ENCODE results near the gene ESF1.

The ESF1 gene

DNA sequence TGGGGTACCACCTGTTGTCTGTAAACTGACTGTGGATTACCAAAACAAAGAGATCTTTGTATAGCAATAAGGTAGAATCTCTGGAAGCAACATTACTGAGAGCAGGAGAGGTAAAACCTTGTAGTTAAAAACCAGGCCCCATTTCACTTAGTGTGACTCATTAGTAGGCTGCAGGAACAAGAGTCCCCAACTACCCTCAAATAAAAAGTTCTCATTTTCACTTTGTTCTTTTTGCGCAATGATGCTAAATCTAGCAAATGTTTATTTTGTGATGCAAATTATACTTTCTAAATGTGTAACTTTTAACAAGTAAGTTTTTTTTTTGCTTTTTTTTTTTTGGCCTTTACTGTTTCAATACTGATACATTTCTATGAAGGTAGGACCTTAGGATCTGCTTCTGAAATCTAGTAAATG lies 67.1 kb downstream of the ESF1 start:
- WGBS, 2 experiments = no CpG with 5 or more reads among the region's 1 CpG
- Histone ChIP-seq H3K36me3 (ENCODE audit: control insufficient read depth, insufficient read depth, low read length) (peaks cover 12% of the 10 kb centered on the region), H3K27me3 (ENCODE audit: control insufficient read depth, insufficient read depth, low read length, poor library complexity, severe bottlenecking) (no peaks in the 10 kb centered on the region), H3K4me1 (ENCODE audit: control insufficient read depth, insufficient read depth, low read length) (no peaks in the 10 kb centered on the region), H3K9me3 (ENCODE audit: control insufficient read depth, low read length) (no peaks in the 10 kb centered on the region), H3K27ac (ENCODE audit: insufficient read depth, low read depth, low read length, poor library complexity, severe bottlenecking) (no peak overlapping the region), H3K4me3 (ENCODE audit: insufficient read depth, low read depth, low read length) (no peak overlapping the region)

DNA sequence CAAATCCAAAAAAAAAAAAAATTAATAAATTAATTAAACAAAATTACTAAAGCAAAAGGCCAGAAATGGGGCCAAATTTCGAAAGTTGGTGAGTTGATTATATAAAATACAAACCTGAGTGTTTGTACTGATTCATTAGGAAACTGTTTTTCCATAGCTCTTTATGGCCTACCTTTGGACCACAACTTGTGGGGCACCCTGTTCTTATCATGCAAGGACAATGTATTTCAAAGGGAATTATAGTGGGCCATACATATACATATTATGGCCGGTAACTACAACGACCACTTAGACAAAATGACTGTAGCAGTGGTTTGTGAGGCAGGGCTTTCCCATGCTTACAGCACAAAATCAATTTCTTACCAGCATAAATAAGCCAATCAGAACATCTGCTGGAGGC lies 69.5 kb downstream of the ESF1 start:
- Histone ChIP-seq H3K27me3 (ENCODE audit: control insufficient read depth, insufficient read depth, low read length, poor library complexity, severe bottlenecking) (no peaks in the 10 kb centered on the region), H3K4me1 (ENCODE audit: control insufficient read depth, insufficient read depth, low read length) (no peaks in the 10 kb centered on the region), H3K36me3 (ENCODE audit: control insufficient read depth, insufficient read depth, low read length) (peaks cover 12% of the 10 kb centered on the region), H3K4me3 (ENCODE audit: insufficient read depth, low read depth, low read length) (no peak overlapping the region), H3K27ac (ENCODE audit: insufficient read depth, low read depth, low read length, poor library complexity, severe bottlenecking) (no peak overlapping the region), H3K9me3 (ENCODE audit: control insufficient read depth, low read length) (no peaks in the 10 kb centered on the region)
- WGBS, 2 experiments = 90 to 96% methylated on average over 3 of the region's 3 CpGs

GRCh38 chr20:13708234-13708633 lies 76.5 kb downstream of the ESF1 start:
- WGBS, 2 experiments = 80% methylated on average over 1 of the region's 1 CpG; no CpG with 5 or more reads in 1 of the 2 experiments
- H3K27me3 ChIP-seq (ENCODE audit: control insufficient read depth, insufficient read depth, low read length, poor library complexity, severe bottlenecking) = no peaks in the 10 kb centered on the region
- no peak overlapping the region for H3K4me3 ChIP-seq (ENCODE audit: insufficient read depth, low read depth, low read length)
- no peaks in the 10 kb centered on the region for H3K4me1 ChIP-seq (ENCODE audit: control insufficient read depth, insufficient read depth, low read length)
- H3K36me3 ChIP-seq (ENCODE audit: control insufficient read depth, insufficient read depth, low read length) = no peaks in the 10 kb centered on the region
- no peak overlapping the region for H3K27ac ChIP-seq (ENCODE audit: insufficient read depth, low read depth, low read length, poor library complexity, severe bottlenecking)
- H3K9me3 ChIP-seq (ENCODE audit: control insufficient read depth, low read length) = no peaks in the 10 kb centered on the region

DNA sequence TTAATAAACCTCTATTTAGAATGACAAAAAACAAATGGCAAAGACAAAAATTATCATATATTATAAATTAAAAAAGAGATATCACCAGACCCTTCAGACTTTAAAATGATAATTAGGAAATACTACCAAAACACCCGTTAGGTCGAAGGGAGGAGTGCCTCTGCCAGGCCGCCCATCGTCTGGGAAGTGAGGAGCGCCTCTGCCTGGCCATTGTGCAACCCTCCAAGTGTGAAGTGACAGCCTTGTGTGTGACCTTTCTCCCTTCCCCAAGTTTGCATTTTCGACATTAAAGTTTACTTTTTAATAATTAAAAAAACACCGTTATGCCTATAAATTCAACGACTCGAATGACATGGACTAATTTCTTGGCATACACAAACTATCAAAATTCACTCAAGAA lies 81.5 kb downstream of the ESF1 start:
- WGBS, 2 experiments = 83 to 87% methylated on average over 9 of the region's 9 CpGs
- no peak overlapping the region for H3K27ac ChIP-seq (ENCODE audit: insufficient read depth, low read depth, low read length, poor library complexity, severe bottlenecking)
- no peaks in the 10 kb centered on the region for H3K36me3 ChIP-seq (ENCODE audit: control insufficient read depth, insufficient read depth, low read length)
- no peaks in the 10 kb centered on the region for H3K4me1 ChIP-seq (ENCODE audit: control insufficient read depth, insufficient read depth, low read length)
- H3K27me3 ChIP-seq (ENCODE audit: control insufficient read depth, insufficient read depth, low read length, poor library complexity, severe bottlenecking) = no peaks in the 10 kb centered on the region
- H3K9me3 ChIP-seq (ENCODE audit: control insufficient read depth, low read length) = no peaks in the 10 kb centered on the region
- H3K4me3 ChIP-seq (ENCODE audit: insufficient read depth, low read depth, low read length) = no peak overlapping the region

DNA sequence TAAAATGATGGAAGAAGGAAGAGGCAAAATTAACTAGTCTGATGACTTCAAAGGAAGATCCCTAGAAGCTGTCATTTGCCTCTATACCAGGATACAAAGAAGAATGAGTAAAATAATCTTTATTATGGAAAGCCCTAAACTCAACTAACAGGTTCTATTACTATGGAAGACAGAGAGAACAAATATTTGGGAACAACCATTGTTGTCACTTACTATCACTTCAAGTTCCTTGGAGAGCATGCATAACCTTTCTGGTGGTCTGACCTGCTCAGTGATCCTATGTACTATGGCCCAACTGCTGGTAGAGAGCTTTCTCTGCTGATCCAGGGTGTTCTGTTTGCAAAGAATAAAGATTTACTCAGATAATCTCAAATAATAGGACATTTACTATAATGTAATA lies 83.2 kb downstream of the ESF1 start:
- H3K4me1 ChIP-seq (ENCODE audit: control insufficient read depth, insufficient read depth, low read length) = no peaks in the 10 kb centered on the region
- no peak overlapping the region for H3K4me3 ChIP-seq (ENCODE audit: insufficient read depth, low read depth, low read length)
- H3K36me3 ChIP-seq (ENCODE audit: control insufficient read depth, insufficient read depth, low read length) = no peaks in the 10 kb centered on the region
- no peak overlapping the region for H3K27ac ChIP-seq (ENCODE audit: insufficient read depth, low read depth, low read length, poor library complexity, severe bottlenecking)
- no peaks in the 10 kb centered on the region for H3K9me3 ChIP-seq (ENCODE audit: control insufficient read depth, low read length)
- no peaks in the 10 kb centered on the region for H3K27me3 ChIP-seq (ENCODE audit: control insufficient read depth, insufficient read depth, low read length, poor library complexity, severe bottlenecking)

- Histone ChIP-seq H3K36me3 (ENCODE audit: control insufficient read depth, insufficient read depth, low read length) (no peaks in the 10 kb centered on the region), H3K4me3 (ENCODE audit: insufficient read depth, low read depth, low read length) (no peak overlapping the region), H3K27me3 (ENCODE audit: control insufficient read depth, insufficient read depth, low read length, poor library complexity, severe bottlenecking) (no peaks in the 10 kb centered on the region), H3K4me1 (ENCODE audit: control insufficient read depth, insufficient read depth, low read length) (no peaks in the 10 kb centered on the region), H3K27ac (ENCODE audit: insufficient read depth, low read depth, low read length, poor library complexity, severe bottlenecking) (no peak overlapping the region), H3K9me3 (ENCODE audit: control insufficient read depth, low read length) (no peaks in the 10 kb centered on the region)
Observed at GRCh38 chr20:13700761-13701160, 84.0 kb downstream of the ESF1 start.

- Histone ChIP-seq H3K9me3 (ENCODE audit: control insufficient read depth, low read length) (no peaks in the 10 kb centered on the region), H3K4me3 (ENCODE audit: insufficient read depth, low read depth, low read length) (no peak overlapping the region), H3K4me1 (ENCODE audit: control insufficient read depth, insufficient read depth, low read length) (no peaks in the 10 kb centered on the region), H3K27ac (ENCODE audit: insufficient read depth, low read depth, low read length, poor library complexity, severe bottlenecking) (no peak overlapping the region), H3K27me3 (ENCODE audit: control insufficient read depth, insufficient read depth, low read length, poor library complexity, severe bottlenecking) (no peaks in the 10 kb centered on the region), H3K36me3 (ENCODE audit: control insufficient read depth, insufficient read depth, low read length) (no peaks in the 10 kb centered on the region)
- WGBS, 2 experiments = 95% methylated on average over 8 of the region's 8 CpGs
Observed at GRCh38 chr20:13694420-13695150, 90.1 kb downstream of the ESF1 start.

DNA sequence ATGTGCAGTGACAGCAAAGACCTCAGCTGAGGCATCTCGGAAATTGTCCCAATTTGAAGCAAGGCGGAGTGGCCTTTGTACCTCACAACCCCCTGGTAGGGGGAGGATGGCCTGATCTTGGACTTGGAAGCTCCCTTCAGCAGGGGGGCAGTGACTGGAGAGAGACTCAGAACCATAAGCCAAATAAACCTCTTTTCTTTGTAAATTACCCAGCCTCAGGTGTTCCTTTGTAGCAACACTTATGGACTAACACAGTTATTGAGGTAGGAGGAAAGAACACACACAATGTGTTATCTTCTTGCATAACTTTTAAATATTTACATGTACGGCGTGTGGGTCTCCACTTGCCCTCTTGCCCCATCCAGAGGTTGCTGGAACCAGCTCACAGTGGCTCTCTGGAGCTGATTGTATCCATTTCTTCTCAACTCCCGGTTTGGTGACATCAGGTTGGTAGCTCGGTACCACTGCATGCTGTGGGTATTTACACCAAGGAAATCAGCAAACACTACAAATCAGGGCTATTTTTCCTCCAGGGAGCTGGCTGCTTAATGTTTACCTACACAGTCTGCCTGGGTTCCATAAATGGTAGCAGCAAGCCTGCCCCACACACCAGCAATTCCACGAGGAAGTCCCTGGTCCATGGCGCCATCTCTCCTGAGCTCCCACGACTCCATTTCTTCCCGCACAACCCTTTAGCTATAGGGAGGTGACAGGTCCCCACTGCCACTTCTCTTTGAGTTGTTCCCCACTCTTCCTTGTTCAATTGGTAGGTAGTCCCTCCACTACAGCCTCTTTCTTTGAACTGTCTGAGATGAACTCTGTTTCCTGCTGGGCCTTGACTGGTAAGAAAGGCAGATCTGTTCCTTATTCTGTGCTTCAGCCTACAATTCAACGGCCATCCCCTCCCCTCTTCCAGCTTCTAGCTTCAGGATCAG lies 91.7 kb downstream of the ESF1 start:
- no peak overlapping the region for H3K27ac ChIP-seq (ENCODE audit: insufficient read depth, low read depth, low read length, poor library complexity, severe bottlenecking)
- no peak overlapping the region for H3K4me3 ChIP-seq (ENCODE audit: insufficient read depth, low read depth, low read length)
- whole genome bisulfite sequencing, 2 experiments = 91 to 94% methylated on average over 11 of the region's 11 CpGs
- no peaks in the 10 kb centered on the region for H3K4me1 ChIP-seq (ENCODE audit: control insufficient read depth, insufficient read depth, low read length)
- H3K27me3 ChIP-seq (ENCODE audit: control insufficient read depth, insufficient read depth, low read length, poor library complexity, severe bottlenecking) = no peaks in the 10 kb centered on the region
- no peaks in the 10 kb centered on the region for H3K9me3 ChIP-seq (ENCODE audit: control insufficient read depth, low read length)
- no peaks in the 10 kb centered on the region for H3K36me3 ChIP-seq (ENCODE audit: control insufficient read depth, insufficient read depth, low read length)

- WGBS, 2 experiments = 92 to 93% methylated on average over 1 of the region's 1 CpG
- Histone ChIP-seq H3K4me3 (ENCODE audit: insufficient read depth, low read depth, low read length) (no peak overlapping the region), H3K4me1 (ENCODE audit: control insufficient read depth, insufficient read depth, low read length) (no peaks in the 10 kb centered on the region), H3K27me3 (ENCODE audit: control insufficient read depth, insufficient read depth, low read length, poor library complexity, severe bottlenecking) (no peaks in the 10 kb centered on the region), H3K27ac (ENCODE audit: insufficient read depth, low read depth, low read length, poor library complexity, severe bottlenecking) (no peak overlapping the region), H3K36me3 (ENCODE audit: control insufficient read depth, insufficient read depth, low read length) (no peaks in the 10 kb centered on the region), H3K9me3 (ENCODE audit: control insufficient read depth, low read length) (no peaks in the 10 kb centered on the region)
Observed at GRCh38 chr20:13690943-13691342, 93.8 kb downstream of the ESF1 start.

- Histone ChIP-seq H3K27ac (ENCODE audit: insufficient read depth, low read depth, low read length, poor library complexity, severe bottlenecking) (no peak overlapping the region), H3K4me1 (ENCODE audit: control insufficient read depth, insufficient read depth, low read length) (no peaks in the 10 kb centered on the region), H3K9me3 (ENCODE audit: control insufficient read depth, low read length) (no peaks in the 10 kb centered on the region), H3K4me3 (ENCODE audit: insufficient read depth, low read depth, low read length) (no peak overlapping the region), H3K27me3 (ENCODE audit: control insufficient read depth, insufficient read depth, low read length, poor library complexity, severe bottlenecking) (no peaks in the 10 kb centered on the region), H3K36me3 (ENCODE audit: control insufficient read depth, insufficient read depth, low read length) (no peaks in the 10 kb centered on the region)
- 88 to 93% methylated on average over 3 of the region's 3 CpGs for WGBS, 2 experiments
Observed at GRCh38 chr20:13687815-13688214, 96.9 kb downstream of the ESF1 start.
